DND-41 (cell line): Measurements from ENCODE around the gene KHSRP.

Experiments used
- ATAC-seq: fragments of 200-7000 bp; cut with Tn5 transposase; 3 replicates; pipeline ENCODE4 v1.9.1; 2021; ENCODE audit warnings: low read depth; ENCODE audit not compliant: insufficient read depth
- DNase-seq: peaks from one replicate; pipeline ENCODE4 v3.0.0-alpha.2; 2020
- H2AFZ ChIP-seq: 2 replicates; pipeline ENCODE4 v1.6.0; 2012; ENCODE audit warnings: low read depth, low read length
- H3K27ac ChIP-seq: 2 replicates; pipeline ENCODE4 v1.5.1; 2012; ENCODE audit warnings: low read length, inconsistent platforms
- H3K27me3 ChIP-seq: fragments of 200-600 bp; sonication (generic); 2 replicates; pipeline ENCODE4 v1.6.0; 2012; ENCODE audit warnings: low read length, mild to moderate bottlenecking, inconsistent platforms; ENCODE audit not compliant: insufficient read depth, poor library complexity
- H3K36me3 ChIP-seq: 2 replicates; pipeline ENCODE4 v1.5.1; 2012; ENCODE audit warnings: low read length, inconsistent platforms; ENCODE audit not compliant: insufficient read depth
- H3K4me1 ChIP-seq: 2 replicates; pipeline ENCODE4 v1.5.1; 2012; ENCODE audit warnings: mild to moderate bottlenecking, low read length; ENCODE audit not compliant: insufficient read depth
- H3K4me2 ChIP-seq: 2 replicates; pipeline ENCODE4 v1.6.0; 2012; ENCODE audit warnings: mild to moderate bottlenecking, moderate library complexity, low read length, inconsistent platforms; ENCODE audit not compliant: insufficient read depth
- H3K4me3 ChIP-seq, 2 experiments: fragments of 200-600 bp in 1 of 2; shearing (Covaris generic) in 1 of 2; 2 replicates each; pipeline ENCODE4 v1.5.1; 2012 to 2016; ENCODE audit warnings: inconsistent platforms in 2 of 2, low read length in 2 of 2, mild to moderate bottlenecking in 2 of 2, low read depth in 1 of 2, moderate library complexity in 1 of 2
- H3K79me2 ChIP-seq: 2 replicates; pipeline ENCODE4 v1.6.0; 2012; ENCODE audit warnings: low read length, inconsistent platforms; ENCODE audit not compliant: insufficient read depth
- H3K9ac ChIP-seq: 2 replicates; pipeline ENCODE4 v1.6.0; 2012; ENCODE audit warnings: low read depth, mild to moderate bottlenecking, inconsistent platforms, low read length, moderate library complexity
- H3K9me3 ChIP-seq: 2 replicates; pipeline ENCODE4 v1.5.1; 2012; ENCODE audit warnings: low read length, moderate library complexity, mild to moderate bottlenecking, inconsistent platforms; ENCODE audit not compliant: insufficient read depth, severe bottlenecking
- H4K20me1 ChIP-seq: 2 replicates; pipeline ENCODE4 v1.6.0; 2012; ENCODE audit warnings: low read length; ENCODE audit not compliant: insufficient read depth
- CTCF ChIP-seq: IDR thresholded peaks from 2 replicates; pipeline ENCODE4 v1.5.1; 2012; ENCODE audit warnings: borderline replicate concordance, low read length, moderate library complexity, mild to moderate bottlenecking; ENCODE audit not compliant: poor library complexity, severe bottlenecking; ENCODE audit errors: extremely low read depth
- EZH2 ChIP-seq: IDR thresholded peaks from 3 replicates; pipeline ENCODE4 v1.6.1; 2012; ENCODE audit warnings: borderline replicate concordance, low read depth, mild to moderate bottlenecking, moderate library complexity, low read length, inconsistent platforms; ENCODE audit not compliant: severe bottlenecking

The KHSRP gene

DNA sequence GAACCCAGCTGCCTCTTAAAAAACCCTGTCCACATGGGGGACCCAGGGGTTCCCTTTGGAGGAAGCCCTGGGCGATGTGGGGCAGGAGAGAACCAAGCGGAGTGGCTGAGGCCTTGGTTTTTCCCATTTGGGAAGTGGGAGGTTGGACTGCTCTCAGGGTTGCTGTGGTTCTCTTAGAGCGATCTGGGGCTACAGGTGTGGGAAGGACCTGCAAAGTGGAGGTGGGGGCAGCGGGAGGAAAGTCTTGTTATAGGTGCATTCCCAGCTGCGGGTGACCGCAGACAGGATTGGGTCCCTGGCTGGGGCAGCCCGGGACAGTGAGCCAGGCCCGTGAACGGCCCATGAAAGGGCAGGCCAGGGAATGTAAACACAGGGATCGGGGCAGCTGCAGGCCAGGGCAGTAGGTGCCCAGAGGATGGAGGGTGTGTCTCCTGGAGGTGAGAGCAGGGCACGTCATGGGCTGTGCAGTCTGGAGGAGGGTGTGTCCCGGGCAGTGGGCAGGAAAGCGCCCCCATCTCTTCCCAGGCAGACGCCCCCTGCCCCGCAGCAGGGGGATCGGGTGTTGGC lies 34.2 kb upstream of the KHSRP start:
- DNase-seq (no peak), ATAC-seq (no peak)
- H3K27me3 ChIP-seq, result no peaks in the 10 kb centered on the region
- H3K79me2 ChIP-seq, result peaks cover 4% of the 10 kb centered on the region; the same call in 1 of the 2 replicates
- H4K20me1 ChIP-seq, result no peaks in the 10 kb centered on the region
- H2AFZ ChIP-seq, result peak overlapping the region; percentile 99; the same call in 1 of the 2 replicates
- peak overlapping the region; percentile 75 to 100; a peak in 3 of 4 replicates for H3K4me3 ChIP-seq
- peaks cover 25% of the 10 kb centered on the region for H3K4me1 ChIP-seq
- peaks cover 13% of the 10 kb centered on the region for H3K9me3 ChIP-seq
- peak overlapping the region; percentile 71 for H3K9ac ChIP-seq
- peaks cover 23% of the 10 kb centered on the region for H3K36me3 ChIP-seq
- no peak for TF ChIP-seq EZH2
- no peak for TF ChIP-seq CTCF
- peak overlapping the region; percentile 100 for H3K4me2 ChIP-seq
- peak overlapping the region; percentile 87 for H3K27ac ChIP-seq

GRCh38 chr19:6457958-6458694 lies 33.5 kb upstream of the KHSRP start:
- no peak overlapping the region for H2AFZ ChIP-seq
- H3K9ac ChIP-seq, result peak overlapping the region; percentile 71
- peak overlapping the region in 1 of 2 experiments; percentile 100; a peak in 3 of 4 replicates for H3K4me3 ChIP-seq
- peaks cover 4% of the 10 kb centered on the region; the same call in 1 of the 2 replicates for H3K79me2 ChIP-seq
- no peaks in the 10 kb centered on the region for H3K27me3 ChIP-seq
- H3K4me1 ChIP-seq, result peaks cover 25% of the 10 kb centered on the region
- no peak for DNase-seq
- peaks cover 16% of the 10 kb centered on the region for H3K9me3 ChIP-seq
- H3K4me2 ChIP-seq, result peak overlapping the region; percentile 100
- H3K36me3 ChIP-seq, result peaks cover 30% of the 10 kb centered on the region
- H4K20me1 ChIP-seq, result no peaks in the 10 kb centered on the region
- ATAC-seq, result no peak
- TF ChIP-seq CTCF, result no peak
- no peak for TF ChIP-seq EZH2
- peak overlapping the region; percentile 87 for H3K27ac ChIP-seq

DNA sequence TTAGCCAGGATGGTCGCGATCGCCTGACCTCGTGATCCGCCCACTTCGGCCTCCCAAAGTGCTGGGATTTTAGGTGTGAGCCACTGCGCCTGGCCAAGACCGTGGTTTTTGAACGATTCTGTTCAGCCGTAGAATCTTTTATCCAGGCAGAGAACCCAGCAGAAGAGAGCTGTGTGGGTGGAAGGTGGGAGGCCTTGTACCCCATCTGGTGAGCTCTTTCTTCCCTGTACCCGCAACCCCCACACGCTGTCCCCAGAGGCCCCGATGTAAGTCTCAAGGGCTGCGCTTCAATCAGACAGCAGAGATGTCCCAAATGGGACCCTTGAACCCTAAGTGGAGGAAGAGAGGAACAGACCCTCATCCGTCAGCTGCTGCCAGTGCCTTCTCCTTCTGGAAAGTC lies 31.3 kb upstream of the KHSRP start:
- no peak overlapping the region for H3K4me3 ChIP-seq
- H3K27ac ChIP-seq, result no peak overlapping the region
- DNase-seq (no peak), ATAC-seq (no peak)
- H3K9me3 ChIP-seq, result peaks cover 16% of the 10 kb centered on the region
- no peaks in the 10 kb centered on the region for H4K20me1 ChIP-seq
- H3K9ac ChIP-seq, result no peak overlapping the region
- no peak overlapping the region for H2AFZ ChIP-seq
- H3K27me3 ChIP-seq, result no peaks in the 10 kb centered on the region
- H3K4me2 ChIP-seq, result no peak overlapping the region
- peaks cover 33% of the 10 kb centered on the region for H3K36me3 ChIP-seq
- H3K79me2 ChIP-seq, result peaks cover 4% of the 10 kb centered on the region; the same call in 1 of the 2 replicates
- H3K4me1 ChIP-seq, result peaks cover 24% of the 10 kb centered on the region
- no peak for TF ChIP-seq CTCF
